Hair follicle dermal papilla cell (primary cell): Measurements from ENCODE around the gene TIMM50. TPM values are rescaled to one million over a fixed set of nuclear protein-coding genes. Genes with fewer than 3 reads are reported as not detected.

Experiments
- total RNA-seq: library from RNA; depleted of rRNA; stranded (reverse); fragments of >200 nt; gene quantifications from 2 replicates; pipeline ENCODE4 v1.2.3, GENCODE V29; 2012

Gene TIMM50
- 32.9 and 33.4 TPM in 2 replicates for total RNA-seq

GRCh38 chr19:39480337-39481228 is at the start of gene TIMM50:
TSS of gene TIMM50 (plus strand) at chr19:39480838. CDS start at chr19:39480854, 16 bp downstream.

GRCh38 chr19:39435499-39436349 is 44.9 kb upstream of the TIMM50 start, which contains the start of gene RPS16:
TSS of gene RPS16 (minus strand) at chr19:39435949. CDS start at chr19:39435895, 54 bp downstream.

GRCh38 chr19:39445196-39446111 is 35.2 kb upstream of the TIMM50 start, which contains the start of gene SUPT5H:
TSS of gene SUPT5H (plus strand) at chr19:39445582. CDS start at chr19:39445891, 309 bp downstream.

DNA sequence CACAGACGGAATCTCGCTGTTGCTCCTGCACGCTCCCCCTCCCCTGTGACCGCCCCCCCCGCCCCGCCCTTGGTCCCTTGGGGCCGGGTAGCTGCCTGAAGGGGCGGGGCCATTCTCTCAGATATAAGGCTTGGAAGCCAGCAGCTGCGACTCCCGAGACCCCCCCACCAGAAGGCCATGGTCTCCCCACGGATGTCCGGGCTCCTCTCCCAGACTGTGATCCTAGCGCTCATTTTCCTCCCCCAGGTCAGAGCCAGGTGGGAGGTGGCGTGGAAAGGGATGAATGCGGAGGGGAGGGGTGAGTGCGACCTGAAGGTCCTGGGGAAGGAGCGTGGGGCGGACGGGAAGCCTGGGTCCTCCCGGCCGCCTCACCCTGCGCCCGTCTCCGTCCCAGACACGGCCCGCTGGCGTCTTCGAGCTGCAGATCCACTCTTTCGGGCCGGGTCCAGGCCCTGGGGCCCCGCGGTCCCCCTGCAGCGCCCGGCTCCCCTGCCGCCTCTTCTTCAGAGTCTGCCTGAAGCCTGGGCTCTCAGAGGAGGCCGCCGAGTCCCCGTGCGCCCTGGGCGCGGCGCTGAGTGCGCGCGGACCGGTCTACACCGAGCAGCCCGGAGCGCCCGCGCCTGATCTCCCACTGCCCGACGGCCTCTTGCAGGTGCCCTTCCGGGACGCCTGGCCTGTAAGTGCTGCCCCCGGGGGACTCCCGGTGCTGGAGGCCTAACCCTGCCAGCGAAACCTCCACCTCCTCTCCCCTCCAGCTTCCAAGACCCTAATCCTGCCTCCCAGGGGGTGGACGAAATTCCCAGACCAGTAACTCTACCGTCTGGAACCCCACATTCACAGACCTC is 18.4 kb downstream of the TIMM50 start, which contains the start of gene DLL3:
TSS of gene DLL3 (plus strand) at position 150 of the 845 bp plus-strand sequence. CDS start at position 178, 28 bp downstream.

GRCh38 chr19:39514840-39515550 is 34.4 kb downstream of the TIMM50 start, which contains the start of gene SELENOV:
TSS of gene SELENOV (plus strand) at chr19:39515139. CDS start at chr19:39515213, 74 bp downstream.

GRCh38 chr19:39532233-39533002 is 51.8 kb downstream of the TIMM50 start, which contains the start of gene EID2B:
TSS of gene EID2B (minus strand) at chr19:39532852. CDS start at chr19:39532802, 50 bp downstream.

GRCh38 chr19:39539518-39540332 is 59.1 kb downstream of the TIMM50 start, which contains the start of gene EID2:
TSS of gene EID2 (minus strand) at chr19:39540161. CDS start at chr19:39540079, 82 bp downstream.

Other genes starting within 250 kb of the TIMM50 start
- not detected in 2 replicates for gene IFNL3, start 235.8 kb upstream of the TIMM50 start, total RNA-seq
- gene IFNL4, start 232.0 kb upstream of the TIMM50 start, total RNA-seq, result not detected in 2 replicates
- gene IFNL2, start 212.4 kb upstream of the TIMM50 start, total RNA-seq, result not detected in 2 replicates
- gene IFNL1, start 184.4 kb upstream of the TIMM50 start, total RNA-seq, result not detected in 2 replicates
- gene LRFN1, start 160.0 kb upstream of the TIMM50 start, total RNA-seq, result 0.24 and 0.32 TPM in 2 replicates
- gene GMFG, start 144.8 kb upstream of the TIMM50 start, total RNA-seq, result 3.7 and 8.4 TPM in 2 replicates
- 109 and 110 TPM in 2 replicates for gene SAMD4B, start 138.4 kb upstream of the TIMM50 start, total RNA-seq
- 32.9 and 35.5 TPM in 2 replicates for gene PAF1, start 89.7 kb upstream of the TIMM50 start, total RNA-seq
- 31.2 and 32.2 TPM in 2 replicates for gene MED29, start 89.5 kb upstream of the TIMM50 start, total RNA-seq
- 18.9 and 19.0 TPM in 2 replicates for gene ZFP36, start 74.0 kb upstream of the TIMM50 start, total RNA-seq
- 41.0 and 41.9 TPM in 2 replicates for gene PLEKHG2, start 68.2 kb upstream of the TIMM50 start, total RNA-seq
- 213 and 236 TPM in 2 replicates for gene RPS16, start 44.9 kb upstream of the TIMM50 start, total RNA-seq
- gene SUPT5H, start 35.3 kb upstream of the TIMM50 start, total RNA-seq, result 87.7 and 93.9 TPM in 2 replicates
- not detected in 2 replicates for gene DLL3, start 18.1 kb downstream of the TIMM50 start, total RNA-seq
- not detected in 2 replicates for gene SELENOV, start 34.3 kb downstream of the TIMM50 start, total RNA-seq
- gene EID2B, start 52.0 kb downstream of the TIMM50 start, total RNA-seq, result 3.7 and 4.4 TPM in 2 replicates
- gene EID2, start 59.3 kb downstream of the TIMM50 start, total RNA-seq, result 9.0 and 9.2 TPM in 2 replicates
- gene LGALS13, start 121.7 kb downstream of the TIMM50 start, total RNA-seq, result not detected in 2 replicates
- gene LGALS16, start 175.1 kb downstream of the TIMM50 start, total RNA-seq, result not detected in 2 replicates
- not detected in 2 replicates for gene LGALS14, start 223.6 kb downstream of the TIMM50 start, total RNA-seq